ENCODE results near the gene DPP6. TPM values are rescaled to one million over a fixed set of nuclear protein-coding genes. Genes with fewer than 3 reads are reported as not detected.
A peak's percentile ranks its signal among the peaks of the same experiment; 100 is the strongest.

Gene DPP6
- total RNA-seq, 1 donor from 2014 or later: 1.4 TPM

DNA sequence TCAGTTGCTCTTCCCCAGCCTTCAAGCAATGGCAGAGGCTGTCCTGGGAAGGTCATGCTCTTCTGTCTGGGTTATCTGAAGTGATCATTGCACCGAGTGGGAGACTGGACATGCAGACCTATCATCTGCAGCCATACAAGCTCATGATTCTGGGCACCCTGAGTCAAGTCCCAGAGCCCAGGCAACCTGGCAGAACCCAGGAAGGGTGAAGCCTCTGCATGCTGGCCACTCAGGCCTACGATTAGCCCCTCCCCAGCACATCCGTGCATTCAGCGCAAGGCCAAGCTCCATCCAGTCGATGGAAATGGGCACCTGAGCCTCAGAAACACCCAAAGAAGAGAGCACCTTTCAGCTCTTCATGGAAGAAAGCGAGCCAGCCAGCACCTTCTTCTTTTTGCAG, 688.9 kb downstream of the DPP6 start:
- Mint-ChIP-seq H3K9me3 (ENCODE audit: unreplicated experiment) (no peaks in the 10 kb centered on the region), H3K27me3 (ENCODE audit: unreplicated experiment) (no peaks in the 10 kb centered on the region), H3K4me1 (ENCODE audit: unreplicated experiment) (no peaks in the 10 kb centered on the region), H3K4me3 (ENCODE audit: unreplicated experiment) (no peak overlapping the region), H3K36me3 (ENCODE audit: low read depth, unreplicated experiment) (no peaks in the 10 kb centered on the region), H3K27ac (ENCODE audit: unreplicated experiment) (no peak overlapping the region)
- no peak for DNase-seq (ENCODE audit: low spot score)
- no peak for TF ChIP-seq CTCF (IDR thresholded peaks at IDR 0.05; ENCODE audit: unreplicated experiment)

DNA sequence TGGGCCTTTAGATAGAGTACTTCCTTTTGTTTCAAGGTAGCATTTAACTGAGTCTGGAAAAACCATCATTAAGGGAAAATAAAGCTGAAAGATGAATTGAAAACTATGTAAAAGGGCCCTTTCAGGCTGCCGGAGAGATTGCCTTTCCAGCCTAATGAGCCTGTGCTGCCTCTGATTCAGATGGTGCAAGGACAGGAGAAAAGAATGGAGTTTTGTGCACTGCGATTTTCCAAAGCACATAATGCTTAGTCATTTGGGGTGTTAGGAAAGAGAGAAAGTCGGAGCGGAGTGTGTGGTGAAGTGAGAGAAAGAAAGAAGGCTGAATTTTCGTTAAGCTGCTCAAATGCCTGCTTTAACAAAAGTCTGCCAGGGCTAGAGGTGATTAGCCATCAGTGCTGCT, 691.0 kb downstream of the DPP6 start:
- Mint-ChIP-seq H3K27ac (ENCODE audit: unreplicated experiment) (no peak overlapping the region), H3K4me1 (ENCODE audit: unreplicated experiment) (no peaks in the 10 kb centered on the region), H3K9me3 (ENCODE audit: unreplicated experiment) (no peaks in the 10 kb centered on the region), H3K27me3 (ENCODE audit: unreplicated experiment) (peaks cover 1% of the 10 kb centered on the region), H3K4me3 (ENCODE audit: unreplicated experiment) (no peak overlapping the region), H3K36me3 (ENCODE audit: low read depth, unreplicated experiment) (no peaks in the 10 kb centered on the region)
- no peak for DNase-seq (ENCODE audit: low spot score)
- no peak for TF ChIP-seq CTCF (IDR thresholded peaks at IDR 0.05; ENCODE audit: unreplicated experiment)

- DNase-seq (ENCODE audit: low spot score): peak; percentile 79
- Mint-ChIP-seq H3K27ac (ENCODE audit: unreplicated experiment) (no peak overlapping the region), H3K27me3 (ENCODE audit: unreplicated experiment) (peaks cover 3% of the 10 kb centered on the region), H3K36me3 (ENCODE audit: low read depth, unreplicated experiment) (no peaks in the 10 kb centered on the region), H3K4me1 (ENCODE audit: unreplicated experiment) (no peaks in the 10 kb centered on the region), H3K9me3 (ENCODE audit: unreplicated experiment) (no peaks in the 10 kb centered on the region), H3K4me3 (ENCODE audit: unreplicated experiment) (no peak overlapping the region)
- TF ChIP-seq CTCF (IDR thresholded peaks at IDR 0.05; ENCODE audit: unreplicated experiment): peak; percentile 97
These were observed 692.2 kb downstream of the DPP6 start for GRCh38 chr7:154744256-154744860.

DNA sequence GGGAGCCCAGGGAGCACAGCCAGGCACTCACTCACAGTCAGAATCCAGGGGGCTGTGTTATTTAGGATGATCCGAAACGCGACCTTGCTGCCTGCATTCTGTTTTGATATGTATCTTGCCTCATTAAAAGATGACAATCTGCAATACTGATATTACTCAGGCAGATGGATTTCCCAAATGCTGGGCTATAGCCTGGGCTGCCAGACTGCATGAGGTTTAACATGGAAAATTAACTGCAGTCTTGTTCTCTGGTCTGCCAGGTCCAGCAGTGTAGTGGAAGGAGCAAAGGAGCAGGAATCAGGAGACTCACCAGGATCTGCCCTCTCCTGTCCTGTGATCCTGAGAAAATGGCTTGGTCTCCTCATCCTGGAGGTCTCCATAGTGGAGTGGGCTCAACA, 692.7 kb downstream of the DPP6 start:
- H3K36me3 Mint-ChIP-seq (ENCODE audit: low read depth, unreplicated experiment): no peaks in the 10 kb centered on the region
- H3K27ac Mint-ChIP-seq (ENCODE audit: unreplicated experiment): no peak overlapping the region
- H3K4me3 Mint-ChIP-seq (ENCODE audit: unreplicated experiment): no peak overlapping the region
- peaks cover 3% of the 10 kb centered on the region for H3K27me3 Mint-ChIP-seq (ENCODE audit: unreplicated experiment)
- no peaks in the 10 kb centered on the region for H3K9me3 Mint-ChIP-seq (ENCODE audit: unreplicated experiment)
- no peak for DNase-seq (ENCODE audit: low spot score)
- no peaks in the 10 kb centered on the region for H3K4me1 Mint-ChIP-seq (ENCODE audit: unreplicated experiment)
- no peak for TF ChIP-seq CTCF (IDR thresholded peaks at IDR 0.05; ENCODE audit: unreplicated experiment)

DNA sequence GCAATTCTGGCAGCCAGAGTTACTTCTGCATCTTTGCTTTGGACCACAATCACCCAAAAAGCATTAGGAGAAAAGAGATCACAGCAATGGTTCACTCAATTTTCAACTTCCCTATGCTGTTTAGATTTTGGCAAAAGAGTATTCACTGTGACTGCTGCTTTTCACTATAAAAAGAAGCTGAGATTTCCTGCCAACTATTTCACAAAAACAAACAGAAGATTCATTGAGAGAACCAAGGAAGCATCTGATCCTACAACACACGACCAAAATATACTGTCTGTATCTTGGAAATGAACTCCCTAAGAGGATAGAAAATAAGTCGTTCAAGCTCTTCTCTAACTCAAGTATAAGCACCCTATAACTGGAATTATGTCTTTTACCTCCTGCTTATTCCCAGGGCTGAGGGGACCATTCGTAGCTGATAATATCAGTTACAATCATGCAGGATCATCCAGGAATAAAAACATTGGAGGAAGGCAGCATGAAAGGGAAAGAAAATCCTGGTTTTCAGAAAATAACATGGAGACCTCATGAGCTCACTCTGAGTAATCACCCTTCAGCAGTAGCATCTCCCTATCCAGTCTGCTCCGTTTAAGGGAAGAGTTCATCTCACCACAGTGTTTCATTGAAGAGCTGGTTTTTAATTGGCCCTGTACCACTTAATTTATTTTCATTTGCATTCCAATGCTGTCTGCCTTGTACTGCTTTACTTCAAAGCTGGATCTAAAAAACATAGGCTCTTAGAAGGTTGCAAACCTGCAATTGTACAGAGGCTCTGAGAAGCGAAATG, 694.6 kb downstream of the DPP6 start:
- no peaks in the 10 kb centered on the region for H3K4me1 Mint-ChIP-seq (ENCODE audit: unreplicated experiment)
- peaks cover 5% of the 10 kb centered on the region for H3K27me3 Mint-ChIP-seq (ENCODE audit: unreplicated experiment)
- no peak for DNase-seq (ENCODE audit: low spot score)
- no peaks in the 10 kb centered on the region for H3K9me3 Mint-ChIP-seq (ENCODE audit: unreplicated experiment)
- H3K36me3 Mint-ChIP-seq (ENCODE audit: low read depth, unreplicated experiment): no peaks in the 10 kb centered on the region
- H3K27ac Mint-ChIP-seq (ENCODE audit: unreplicated experiment): no peak overlapping the region
- no peak overlapping the region for H3K4me3 Mint-ChIP-seq (ENCODE audit: unreplicated experiment)
- TF ChIP-seq CTCF (IDR thresholded peaks at IDR 0.05; ENCODE audit: unreplicated experiment): no peak
